Testis (tissue), 3 donors: ENCODE results near the gene CTCF. TPM values are rescaled to one million over a fixed set of nuclear protein-coding genes. Genes with fewer than 3 reads are reported as not detected.
"Not testable (repeated sequence)": the region's sequence is repeated elsewhere in the genome, so short reads cannot be mapped to it uniquely, and the experiment has no call there.

Experiments used
- DNase-seq: peaks from one replicate; pipeline ENCODE4 v3.0.0-alpha.2; 2019
- H3K27ac ChIP-seq, 2 donors: fragments of 200-600 bp; sonication (generic); one replicate each; pipeline ENCODE4 v1.5.1; 2019
- H3K27me3 ChIP-seq: fragments of 200-600 bp; sonication (generic); one replicate; pipeline ENCODE4 v1.5.1; 2019
- H3K36me3 ChIP-seq: fragments of 200-600 bp; sonication (generic); one replicate; pipeline ENCODE4 v1.5.1; 2017; ENCODE audit warnings: low read depth; ENCODE audit errors: missing control alignments
- H3K4me1 ChIP-seq: fragments of 200-600 bp; sonication (generic); one replicate; pipeline ENCODE4 v1.5.1; 2019
- H3K4me3 ChIP-seq, 2 donors: fragments of 200-600 bp; sonication (generic); one replicate each; pipeline ENCODE4 v1.5.1; 2017 to 2019
- H3K9me3 ChIP-seq: fragments of 200-600 bp; sonication (generic); one replicate; pipeline ENCODE4 v1.5.1; 2017
- POLR2A ChIP-seq: fragments of 450-650 bp; IDR thresholded peaks from one replicate; pipeline ENCODE4 v1.6.1; 2017; ENCODE audit warnings: antibody characterized with exemption, mild to moderate bottlenecking, moderate library complexity
- WGBS, 2 donors: methylation state at CpG; one replicate each; pipeline ENCODE4 v1.1.5; 2018; 5-methylcytosine and 5-hydroxymethylcytosine counted together
- intact Hi-C: fragments of 100-400 bp; cut with DNase I; formaldehyde crosslinking; loops from one replicate; pipeline ENCODE4 v1.15.1; 2023; ENCODE audit warnings: low total_unique reads
- polyA plus RNA-seq: library from polyadenylated mRNA; stranded (reverse); fragments of 350-450 nt; fragmentation: Illumina TruSeq; extraction: RNeasy Lipid Tissue Mini Kit (QIAGEN cat#74804); gene quantifications from one replicate; pipeline ENCODE4 v1.2.3, GENCODE V29; 2014; ENCODE audit warnings: low read depth, low replicate concordance; ENCODE audit not compliant: insufficient read depth
- total RNA-seq, 2 donors: library from RNA; depleted of rRNA; stranded (reverse); fragments of >200 nt; gene quantifications; one replicate each; pipeline ENCODE4 v1.2.3, GENCODE V29; 2016
- TF ChIP-seq, protein P1 (sequence below), 3 experiments: fragments of 450-650 bp in 2 of 3; fragments of 200-600 bp in 1 of 3; sonication (generic) in 1 of 3; IDR thresholded peaks; one replicate each; pipeline ENCODE4 v1.5.1; 2016 to 2019; ENCODE audit warnings: antibody characterized with exemption in 3 of 3, mild to moderate bottlenecking in 2 of 3, moderate library complexity in 1 of 3

The CTCF gene
- total and polyA plus RNA-seq, 3 donors from 2014 or later, result 25.9 to 47.0 (median 45.5) TPM

DNA sequence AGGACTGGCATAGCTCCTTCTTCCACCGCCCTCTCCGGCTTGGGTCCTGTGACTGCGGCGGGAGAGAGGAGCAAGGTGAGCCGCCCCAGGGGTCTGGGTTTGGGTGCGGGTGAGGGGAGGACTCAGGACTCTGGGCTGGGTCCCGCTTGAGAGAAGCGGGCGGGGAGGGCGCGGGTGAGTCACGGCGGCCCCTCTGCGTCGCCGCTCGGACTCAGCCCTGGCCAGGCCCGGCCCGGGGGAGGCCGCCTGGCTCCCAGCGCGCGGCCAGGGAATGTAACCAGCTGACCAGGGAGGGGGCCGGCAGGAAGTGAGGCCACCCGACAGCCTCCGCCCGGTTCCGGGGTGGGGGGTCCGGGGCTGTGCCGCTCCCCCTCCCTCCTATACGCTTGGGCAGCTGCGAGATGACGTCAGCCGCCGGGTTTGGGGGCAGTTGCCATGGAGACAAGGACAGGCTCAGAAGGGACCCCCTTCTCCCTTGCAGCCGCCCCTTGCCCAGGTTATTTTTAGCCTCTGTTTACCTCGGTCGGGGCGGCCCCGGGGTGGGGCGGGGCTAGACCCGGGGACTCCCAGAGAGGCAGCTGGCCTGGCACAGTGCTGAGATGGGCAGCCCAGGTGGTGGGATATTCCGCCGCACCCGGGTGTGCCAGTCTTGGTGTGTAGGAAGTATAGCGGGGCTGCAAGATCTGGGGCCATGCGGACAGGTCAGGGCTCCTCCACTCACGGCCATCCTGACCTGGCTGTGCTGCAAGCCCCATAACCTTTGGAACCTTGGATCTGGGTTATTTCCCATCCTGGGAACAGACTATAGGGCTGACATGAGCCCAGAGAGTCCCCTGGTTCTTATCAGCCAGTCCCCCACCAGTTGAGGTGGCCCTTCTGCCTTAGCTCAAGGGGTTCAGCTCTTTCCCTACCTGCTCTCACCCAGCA, 32.0 kb upstream of the CTCF start:
- peak overlapping the region; percentile 70 to 96 for H3K4me3 ChIP-seq
- no peaks in the 10 kb centered on the region for H3K27me3 ChIP-seq
- no peaks in the 10 kb centered on the region for H3K36me3 ChIP-seq
- WGBS, 2 donors, result 0 to 3% methylated on average over 11 to 47 of the region's 48 CpGs
- TF ChIP-seq, protein P1, sequence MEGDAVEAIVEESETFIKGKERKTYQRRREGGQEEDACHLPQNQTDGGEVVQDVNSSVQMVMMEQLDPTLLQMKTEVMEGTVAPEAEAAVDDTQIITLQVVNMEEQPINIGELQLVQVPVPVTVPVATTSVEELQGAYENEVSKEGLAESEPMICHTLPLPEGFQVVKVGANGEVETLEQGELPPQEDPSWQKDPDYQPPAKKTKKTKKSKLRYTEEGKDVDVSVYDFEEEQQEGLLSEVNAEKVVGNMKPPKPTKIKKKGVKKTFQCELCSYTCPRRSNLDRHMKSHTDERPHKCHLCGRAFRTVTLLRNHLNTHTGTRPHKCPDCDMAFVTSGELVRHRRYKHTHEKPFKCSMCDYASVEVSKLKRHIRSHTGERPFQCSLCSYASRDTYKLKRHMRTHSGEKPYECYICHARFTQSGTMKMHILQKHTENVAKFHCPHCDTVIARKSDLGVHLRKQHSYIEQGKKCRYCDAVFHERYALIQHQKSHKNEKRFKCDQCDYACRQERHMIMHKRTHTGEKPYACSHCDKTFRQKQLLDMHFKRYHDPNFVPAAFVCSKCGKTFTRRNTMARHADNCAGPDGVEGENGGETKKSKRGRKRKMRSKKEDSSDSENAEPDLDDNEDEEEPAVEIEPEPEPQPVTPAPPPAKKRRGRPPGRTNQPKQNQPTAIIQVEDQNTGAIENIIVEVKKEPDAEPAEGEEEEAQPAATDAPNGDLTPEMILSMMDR (IDR thresholded peaks at IDR 0.05), result no peak
- TF ChIP-seq POLR2A, result peak; percentile 22
- H3K27ac ChIP-seq, result peak overlapping the region; percentile 87 to 91
- intact Hi-C loops, result no loop called here
- peak; percentile 87 for DNase-seq
- no peaks in the 10 kb centered on the region for H3K9me3 ChIP-seq
- H3K4me1 ChIP-seq, result peaks cover 41% of the 10 kb centered on the region

DNA sequence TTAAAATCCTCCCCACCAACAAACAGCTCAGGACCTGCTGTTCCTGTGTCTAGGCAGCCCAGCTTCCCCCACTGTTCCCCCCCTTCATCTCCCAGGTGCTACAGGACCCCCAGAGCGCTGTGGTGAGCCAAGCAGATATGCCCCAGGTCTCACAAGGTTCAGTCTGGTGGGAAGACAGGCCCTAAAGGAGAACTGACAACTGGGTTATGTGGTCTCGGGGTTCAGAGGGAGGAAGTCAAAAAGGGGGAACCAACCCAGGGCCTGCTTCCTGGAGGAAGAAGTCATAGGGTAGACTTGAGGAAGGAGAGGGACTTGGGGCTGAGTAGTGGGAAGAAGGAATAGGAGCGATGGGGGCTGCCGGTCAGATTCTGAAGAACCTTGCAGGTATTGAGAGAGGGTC, 31.1 kb upstream of the CTCF start:
- 86% methylated on average over 4 of the region's 4 CpGs for WGBS, 2 donors
- intact Hi-C loops, result no loop called here
- Histone ChIP-seq H3K27me3 (no peaks in the 10 kb centered on the region), H3K4me1 (peaks cover 48% of the 10 kb centered on the region), H3K4me3 (no peak overlapping the region), H3K9me3 (no peaks in the 10 kb centered on the region), H3K27ac (peak overlapping the region; percentile 87 to 91), H3K36me3 (no peaks in the 10 kb centered on the region)
- TF ChIP-seq POLR2A, result no peak
- TF ChIP-seq, protein P1 (IDR thresholded peaks at IDR 0.05), result no peak
- DNase-seq, result no peak

DNA sequence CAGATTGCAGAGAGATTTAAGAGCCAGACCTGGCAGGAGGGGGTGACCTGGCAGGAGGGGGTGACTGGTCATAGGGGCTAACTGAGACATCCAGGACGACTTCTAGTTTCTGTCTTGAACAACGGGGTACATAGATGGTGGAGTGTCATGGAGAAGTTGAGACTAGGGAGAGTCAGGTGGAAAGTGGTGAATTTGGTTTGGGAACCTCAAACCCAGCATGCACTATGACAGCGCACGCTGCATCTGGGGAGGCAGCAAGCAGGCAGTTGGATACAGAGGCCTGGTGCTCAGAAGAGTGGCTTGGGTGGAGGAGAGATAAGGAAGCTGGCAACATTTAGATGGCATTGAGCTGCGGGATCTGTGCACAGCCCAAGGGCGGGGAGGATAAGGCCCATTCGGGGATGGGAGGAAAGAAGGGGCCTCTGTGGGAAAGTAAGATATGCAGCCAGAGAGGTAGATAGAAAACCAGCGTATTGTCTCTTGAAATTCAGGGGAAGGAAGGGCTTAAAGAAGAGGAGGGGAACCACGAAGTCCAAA, 29.2 kb upstream of the CTCF start:
- no peaks in the 10 kb centered on the region for H3K27me3 ChIP-seq
- intact Hi-C loops, result no loop called here
- H3K27ac ChIP-seq, result no peak overlapping the region
- WGBS, 2 donors, result 61 to 69% methylated on average over 9 of the region's 9 CpGs
- TF ChIP-seq, protein P1 (IDR thresholded peaks at IDR 0.05), result no peak
- TF ChIP-seq POLR2A, result no peak
- peaks cover 59% of the 10 kb centered on the region for H3K4me1 ChIP-seq
- no peaks in the 10 kb centered on the region for H3K9me3 ChIP-seq
- H3K36me3 ChIP-seq, result no peaks in the 10 kb centered on the region
- peak; percentile 69 for DNase-seq
- H3K4me3 ChIP-seq, result no peak overlapping the region

DNA sequence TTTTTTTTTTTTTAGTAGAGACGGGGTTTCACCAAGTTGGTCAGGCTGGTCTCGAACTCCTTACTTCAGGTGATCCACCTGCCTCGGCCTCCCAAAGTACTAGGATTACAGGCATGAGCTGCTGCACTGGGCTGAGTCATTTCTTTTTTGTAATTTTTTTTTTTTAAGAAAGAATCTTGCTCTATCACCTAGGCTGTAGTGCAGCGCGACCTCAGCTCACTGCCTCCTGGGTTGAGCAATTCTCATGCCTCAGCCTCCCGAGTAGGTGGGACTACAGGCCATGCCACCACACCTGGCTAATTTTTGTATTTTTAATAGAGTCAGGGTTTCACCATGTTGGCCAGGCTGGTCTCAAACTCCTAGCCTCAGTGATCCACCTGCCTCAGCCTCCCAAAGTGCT, 28.3 kb upstream of the CTCF start:
- H3K9me3 ChIP-seq, H3K27ac ChIP-seq, DNase-seq, intact Hi-C loops, H3K36me3 ChIP-seq, H3K4me3 ChIP-seq, H3K27me3 ChIP-seq: not testable (repeated sequence)
- H3K4me1 ChIP-seq, result peaks cover 63% of the 10 kb centered on the region
- 91 to 92% methylated on average over 6 of the region's 6 CpGs for WGBS, 2 donors

DNA sequence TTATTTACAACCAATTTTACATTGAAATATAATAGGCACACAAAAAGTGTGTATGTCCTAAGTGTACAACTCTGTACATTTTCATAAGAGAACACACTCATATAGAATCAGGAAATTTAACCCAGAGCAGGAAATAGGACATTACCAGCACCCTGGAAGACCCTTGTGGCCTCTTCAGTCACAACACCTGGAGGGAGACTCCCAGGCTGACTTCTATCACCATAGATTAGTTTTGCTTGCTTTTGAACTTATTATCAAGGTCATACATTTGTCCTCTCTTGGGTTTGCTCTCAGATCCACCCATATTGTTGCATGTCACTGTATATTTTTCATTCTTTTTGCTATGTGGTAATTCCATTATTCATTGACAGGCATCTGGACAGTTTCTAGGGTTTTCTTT, 27.9 kb upstream of the CTCF start:
- TF ChIP-seq, protein P1 (IDR thresholded peaks at IDR 0.05), result no peak
- no peak for TF ChIP-seq POLR2A
- intact Hi-C loops, result no loop called here
- Histone ChIP-seq H3K4me1 (peaks cover 68% of the 10 kb centered on the region), H3K4me3 (no peak overlapping the region), H3K9me3 (no peaks in the 10 kb centered on the region), H3K27me3 (no peaks in the 10 kb centered on the region), H3K36me3 (no peaks in the 10 kb centered on the region), H3K27ac (no peak overlapping the region)
- no peak for DNase-seq
